ENCODE measurements around the gene MAP3K4.
"Not testable (repeated sequence)": the region's sequence is repeated elsewhere in the genome, so short reads cannot be mapped to it uniquely, and the experiment has no call there.

MAP3K4 gene

GRCh38 chr6:161088676-161089328 is 97.2 kb downstream of the MAP3K4 start:
- no peak for DNase-seq (ENCODE audit: low read depth)

- DNase-seq (ENCODE audit: low read depth): no peak
Measured at GRCh38 chr6:161091151-161091550, 99.6 kb downstream of the MAP3K4 start.

GRCh38 chr6:161091972-161092701 is 100.6 kb downstream of the MAP3K4 start:
- no peak for DNase-seq (ENCODE audit: low read depth)

GRCh38 chr6:161094955-161095354 is 103.4 kb downstream of the MAP3K4 start:
- no peak for DNase-seq (ENCODE audit: low read depth)

GRCh38 chr6:161095916-161096315 is 104.3 kb downstream of the MAP3K4 start:
- DNase-seq (ENCODE audit: low read depth): no peak

GRCh38 chr6:161100072-161100471 is 108.5 kb downstream of the MAP3K4 start:
- no peak for DNase-seq (ENCODE audit: low read depth)

GRCh38 chr6:161101517-161101916 is 109.9 kb downstream of the MAP3K4 start:
- DNase-seq (ENCODE audit: low read depth): no peak

- no peak for DNase-seq (ENCODE audit: low read depth)
Measured at GRCh38 chr6:161103475-161103874, 111.9 kb downstream of the MAP3K4 start.

GRCh38 chr6:161104966-161105365 is 113.4 kb downstream of the MAP3K4 start:
- no peak for DNase-seq (ENCODE audit: low read depth)

GRCh38 chr6:161105408-161105807 is 113.8 kb downstream of the MAP3K4 start:
- DNase-seq (ENCODE audit: low read depth): no peak

- no peak for DNase-seq (ENCODE audit: low read depth)
Measured at GRCh38 chr6:161107779-161108730, 116.5 kb downstream of the MAP3K4 start.

- DNase-seq (ENCODE audit: low read depth): no peak
Measured at GRCh38 chr6:161108916-161109315, 117.3 kb downstream of the MAP3K4 start.

- DNase-seq (ENCODE audit: low read depth): no peak
Measured at GRCh38 chr6:161109366-161109765, 117.8 kb downstream of the MAP3K4 start.

- DNase-seq (ENCODE audit: low read depth): no peak
Measured at GRCh38 chr6:161110028-161110779, 118.6 kb downstream of the MAP3K4 start.

GRCh38 chr6:161111261-161111660 is 119.7 kb downstream of the MAP3K4 start:
- no peak for DNase-seq (ENCODE audit: low read depth)

- no peak for DNase-seq (ENCODE audit: low read depth)
Measured at GRCh38 chr6:161115468-161115867, 123.9 kb downstream of the MAP3K4 start.

- no peak for DNase-seq (ENCODE audit: low read depth)
Measured at GRCh38 chr6:161116554-161116953, 125.0 kb downstream of the MAP3K4 start.

GRCh38 chr6:161117308-161117707 is 125.7 kb downstream of the MAP3K4 start:
- DNase-seq (ENCODE audit: low read depth): no peak

GRCh38 chr6:161117942-161118341 is 126.4 kb downstream of the MAP3K4 start:
- no peak for DNase-seq (ENCODE audit: low read depth)

- DNase-seq (ENCODE audit: low read depth): not testable (repeated sequence)
Measured at GRCh38 chr6:161123319-161123718, 131.8 kb downstream of the MAP3K4 start.

- DNase-seq (ENCODE audit: low read depth): no peak
Measured at GRCh38 chr6:161125591-161125990, 134.0 kb downstream of the MAP3K4 start.

Data from stimulated activated CD8-positive, alpha-beta memory T cell treated with anti-CD3 and anti-CD28 coated beads, Interleukin-15, amount 100 ng/mL, for 1 hour (primary cell).